Activated CD4-positive, CD25-positive, alpha-beta regulatory T cell treated with anti-CD3 and anti-CD28 coated beads, Interleukin-2, amount 50 U/mL, for 16 hours (primary cell): ENCODE results near the gene MDM4.
"Not testable (repeated sequence)": the region's sequence is repeated elsewhere in the genome, so short reads cannot be mapped to it uniquely, and the experiment has no call there.

ENCODE experiments used
- DNase-seq: peaks from one replicate; pipeline ENCODE4 v3.0.0-alpha.2; 2020; ENCODE audit warnings: low read depth, low spot score

Gene MDM4

DNA sequence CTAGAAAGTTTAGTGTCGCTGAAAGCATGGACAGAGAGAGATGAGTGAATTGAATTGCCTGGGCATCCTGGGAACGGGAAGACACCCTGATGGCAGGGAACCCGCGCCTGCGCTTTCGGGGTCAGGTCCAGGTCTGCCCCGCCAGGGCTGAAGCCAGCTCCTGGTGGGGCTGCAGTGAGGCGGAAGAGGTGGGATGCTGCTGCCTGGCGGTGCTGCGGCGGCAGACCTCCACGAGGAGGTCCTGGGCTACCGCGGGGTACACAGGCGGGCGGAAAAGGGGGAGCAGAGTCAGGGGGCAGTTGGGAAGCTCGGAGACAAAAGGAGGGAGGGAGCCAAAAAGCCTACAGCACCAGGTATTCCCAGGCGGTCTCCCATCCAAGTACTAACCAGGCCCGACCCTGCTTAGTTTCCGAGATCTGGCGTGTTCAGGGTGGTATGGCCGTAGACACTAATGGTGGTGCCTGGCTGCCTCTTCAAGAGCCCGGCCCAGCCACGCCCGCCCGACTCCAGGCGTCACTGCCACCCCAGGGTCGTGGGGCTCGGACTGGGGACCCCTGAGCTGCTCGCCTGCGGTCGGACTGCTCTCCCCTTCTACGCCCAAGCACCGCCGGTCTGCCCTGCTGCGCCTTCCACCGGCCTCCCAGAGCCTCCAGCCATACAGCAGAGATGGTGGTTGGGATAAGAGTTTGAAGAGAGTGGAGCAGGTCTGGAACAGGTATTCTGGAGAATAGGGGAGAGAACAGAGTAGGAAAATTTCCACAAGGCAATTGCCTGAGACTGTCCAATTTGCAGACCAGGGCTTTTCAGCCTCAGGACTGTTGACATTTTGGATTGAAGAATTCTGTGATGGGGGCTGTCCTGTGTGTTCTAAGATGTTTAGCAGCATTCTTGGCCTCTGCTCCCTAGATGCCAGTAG, 46.1 kb downstream of the MDM4 start:
- DNase-seq: no peak

DNA sequence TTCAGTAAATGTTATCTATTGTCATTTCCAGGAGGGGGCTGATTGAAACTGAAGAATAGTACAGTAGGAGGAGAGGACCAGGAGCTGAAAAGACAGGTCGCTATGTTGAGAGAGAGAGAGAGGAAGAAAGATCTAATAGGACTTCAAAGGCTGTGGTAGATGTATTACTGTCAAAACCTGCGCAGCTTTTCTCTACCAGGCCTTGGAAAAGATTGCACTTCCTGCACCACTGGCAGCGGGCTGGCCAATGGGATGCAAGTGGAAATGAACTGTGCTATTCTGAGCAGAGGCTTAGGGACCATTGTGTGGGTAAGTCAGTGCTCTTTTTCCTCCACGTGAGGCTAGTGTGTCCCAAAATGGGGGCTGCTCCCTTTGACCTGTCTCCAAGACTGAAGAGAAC, 47.1 kb downstream of the MDM4 start:
- DNase-seq: no peak

DNA sequence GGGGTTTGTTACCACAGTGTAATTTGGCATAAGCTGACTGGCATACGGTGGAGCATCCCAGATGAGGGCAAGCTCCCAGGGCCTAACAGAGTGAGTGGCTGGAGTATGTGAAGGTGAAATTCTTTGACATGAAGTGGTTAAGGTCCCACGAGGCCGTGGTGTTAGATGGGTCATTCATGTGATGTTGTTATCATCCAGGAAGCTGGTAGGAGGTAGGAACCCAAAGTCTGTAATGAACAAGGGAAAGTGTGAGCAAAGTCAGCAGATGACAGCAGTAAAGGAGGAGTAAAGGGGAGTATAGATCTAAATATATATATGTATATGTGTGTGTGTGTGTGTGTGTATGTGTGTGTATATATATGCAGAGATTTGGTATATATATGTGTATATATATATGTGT, 47.6 kb downstream of the MDM4 start:
- DNase-seq: no peak

DNA sequence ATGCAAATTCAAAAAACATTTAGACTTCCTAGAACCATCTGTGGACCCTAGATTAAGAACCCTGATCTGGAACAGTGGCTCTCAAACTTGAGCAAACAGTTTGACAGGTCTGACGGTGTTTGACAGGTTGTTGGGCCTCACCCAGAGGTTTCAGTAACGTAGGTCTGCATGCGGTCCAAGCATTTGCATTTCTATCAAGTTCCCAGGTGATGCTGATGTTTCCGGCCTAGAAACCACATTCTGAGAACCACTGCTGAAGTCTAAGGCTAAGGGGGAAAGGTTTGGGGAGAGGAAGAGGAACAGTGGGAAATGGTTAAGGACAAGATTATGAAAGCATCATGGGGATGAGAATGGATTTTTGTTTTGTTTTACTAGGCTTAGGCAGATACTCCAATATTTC, 48.6 kb downstream of the MDM4 start:
- DNase-seq: no peak

DNA sequence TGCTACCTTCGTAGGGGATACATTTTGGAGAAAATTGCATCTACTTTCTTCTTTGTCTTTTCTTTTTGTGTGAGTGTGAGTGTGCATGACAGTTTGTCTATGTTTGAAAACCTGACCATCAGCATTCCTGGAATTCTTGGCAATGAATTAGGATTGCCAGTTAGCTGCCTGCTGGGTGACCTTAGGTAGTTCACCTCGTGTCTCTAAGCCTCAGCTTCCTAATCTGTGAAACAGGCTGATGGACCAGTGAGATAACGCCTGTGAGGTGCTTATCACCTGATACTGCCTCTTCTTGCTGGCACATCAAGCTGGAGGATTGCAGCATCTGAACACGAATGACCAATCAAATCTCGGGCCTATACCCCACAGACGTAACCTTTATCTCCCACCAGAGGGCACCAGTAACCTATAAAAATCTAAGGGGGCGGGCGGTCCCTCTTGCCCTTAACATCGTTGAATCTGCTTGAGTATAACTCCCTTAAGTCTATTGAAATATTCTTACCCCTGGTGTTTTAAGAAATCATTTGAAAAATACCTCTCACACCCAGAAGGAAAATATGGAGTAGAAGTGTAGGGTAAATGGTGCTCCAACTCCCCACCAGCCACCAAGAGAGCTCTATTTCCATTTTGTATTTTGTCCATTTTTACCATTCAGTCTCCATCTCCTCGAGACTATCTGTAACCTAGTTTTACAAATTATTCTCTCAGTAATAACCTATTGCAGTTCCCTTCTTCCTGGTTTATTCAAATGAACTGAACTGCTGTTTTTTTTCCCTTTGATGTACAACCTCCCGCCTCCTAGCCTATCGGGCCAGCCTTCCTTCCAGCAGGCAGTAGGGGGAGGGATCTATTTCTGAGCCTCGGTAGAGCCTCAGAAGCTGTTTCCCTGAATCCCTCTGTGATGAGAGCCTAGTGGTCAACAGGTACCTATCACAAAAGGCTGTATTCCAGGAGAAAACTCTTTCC, 49.7 kb downstream of the MDM4 start:
- peak; percentile 21 for DNase-seq

DNA sequence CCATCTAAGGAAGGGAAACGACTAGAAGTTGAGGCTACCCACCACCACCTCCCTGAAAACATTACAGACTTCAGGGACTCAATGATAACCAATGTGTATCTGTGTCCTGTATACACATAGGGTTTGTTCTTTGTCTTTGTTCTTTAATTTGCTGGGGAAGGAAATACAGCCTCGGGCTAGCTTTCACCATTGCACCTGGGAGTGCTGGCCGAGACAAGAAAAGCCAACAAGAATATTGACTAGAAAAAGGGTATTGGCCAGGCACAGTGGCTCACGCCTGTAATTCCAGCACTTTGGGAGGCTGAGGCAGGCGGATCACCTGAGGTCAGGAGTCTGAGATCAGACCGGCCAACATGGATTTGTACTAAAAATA, 50.4 kb downstream of the MDM4 start:
- no peak for DNase-seq

DNA sequence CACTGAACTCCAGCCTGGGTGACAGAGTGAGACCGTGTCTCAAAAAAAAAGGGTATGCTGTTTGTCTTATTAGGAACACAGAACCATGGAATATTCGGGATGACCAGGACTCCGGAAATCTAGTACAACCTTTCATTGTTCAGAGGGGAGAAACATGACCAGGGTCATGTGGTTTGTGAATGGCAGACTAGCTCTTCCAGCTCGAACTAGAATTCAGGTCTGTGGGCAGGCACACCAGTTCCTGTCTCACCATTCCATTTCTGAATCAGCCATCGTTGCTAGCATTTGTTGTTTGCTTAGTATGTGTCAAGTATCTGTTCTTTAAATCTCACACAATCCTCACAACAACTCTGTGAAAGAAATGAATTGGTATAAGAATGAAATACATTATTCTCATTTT, 50.9 kb downstream of the MDM4 start:
- DNase-seq: no peak

DNA sequence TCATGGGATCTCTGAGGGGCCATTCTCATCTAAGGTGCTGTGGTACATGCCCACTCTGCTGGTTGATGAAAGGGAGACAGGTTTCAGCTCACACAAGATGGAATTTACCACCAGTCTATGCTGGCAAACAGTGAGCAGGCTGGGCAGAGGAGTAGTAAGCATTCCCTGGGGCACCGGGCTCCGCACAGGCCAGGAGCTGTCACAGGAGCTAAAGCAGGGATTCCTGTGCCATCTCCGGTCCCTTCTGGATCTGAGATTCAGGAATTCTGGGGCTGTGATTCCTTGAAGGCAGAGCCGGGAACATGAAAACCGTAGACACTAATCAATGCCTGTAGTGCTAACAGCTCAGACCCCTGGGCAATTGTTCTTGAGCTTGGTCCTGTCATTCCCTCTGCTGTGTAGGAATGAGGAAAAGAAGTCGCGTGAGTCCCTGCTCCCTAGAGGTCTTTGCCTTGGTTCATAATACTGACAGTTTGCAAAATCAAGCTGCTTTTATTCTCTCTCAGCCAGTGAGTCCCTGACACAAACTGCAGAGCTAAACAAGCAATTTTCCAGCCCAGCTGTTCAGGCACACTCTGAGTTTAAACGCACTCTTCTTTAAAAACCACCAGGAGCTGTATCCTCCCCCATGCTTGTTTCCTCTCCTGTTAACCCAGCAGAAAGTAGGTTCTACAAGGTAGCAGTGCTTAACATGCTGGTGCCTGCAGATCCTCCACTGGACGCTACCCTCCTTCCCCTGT, 52.5 kb downstream of the MDM4 start:
- DNase-seq: no peak

DNA sequence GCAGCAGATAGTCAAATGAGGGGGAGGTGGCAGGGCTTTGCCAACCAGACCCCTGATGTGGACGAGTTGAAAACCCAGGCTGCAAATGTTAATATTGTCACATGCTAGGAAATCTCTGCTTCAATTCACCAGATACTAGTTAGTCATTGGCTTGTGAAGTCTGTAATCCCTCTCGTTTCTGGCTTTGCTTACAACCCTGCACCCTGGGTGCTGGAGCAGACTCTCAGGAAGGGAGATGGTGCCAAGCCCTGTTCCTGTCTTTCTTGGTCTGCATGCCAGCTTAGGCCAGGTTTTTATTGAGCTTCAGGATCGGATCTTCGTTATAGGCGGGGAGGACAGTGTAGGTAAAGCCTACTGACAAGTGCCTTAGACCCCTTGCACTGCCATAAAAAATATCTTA, 53.3 kb downstream of the MDM4 start:
- no peak for DNase-seq

DNA sequence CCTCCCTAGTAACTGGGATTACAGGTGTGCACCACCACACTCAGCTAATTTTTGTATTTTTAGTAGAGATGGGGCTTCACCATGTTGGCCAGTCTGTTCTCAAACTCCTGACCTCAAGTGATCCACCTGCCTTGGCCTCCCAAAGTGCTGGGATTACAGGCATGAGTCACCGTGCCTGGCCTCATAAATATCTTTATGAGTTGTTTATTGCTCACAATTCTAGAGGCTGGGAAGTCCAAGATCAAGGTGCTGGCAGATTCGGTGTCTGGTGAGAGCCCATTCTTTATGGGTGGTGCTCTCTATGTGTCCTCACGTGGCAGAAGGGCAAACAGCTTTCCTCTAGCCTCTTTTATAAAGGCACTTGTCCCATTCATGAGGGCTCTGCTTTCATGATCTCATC, 53.8 kb downstream of the MDM4 start:
- DNase-seq: not testable (repeated sequence)

DNA sequence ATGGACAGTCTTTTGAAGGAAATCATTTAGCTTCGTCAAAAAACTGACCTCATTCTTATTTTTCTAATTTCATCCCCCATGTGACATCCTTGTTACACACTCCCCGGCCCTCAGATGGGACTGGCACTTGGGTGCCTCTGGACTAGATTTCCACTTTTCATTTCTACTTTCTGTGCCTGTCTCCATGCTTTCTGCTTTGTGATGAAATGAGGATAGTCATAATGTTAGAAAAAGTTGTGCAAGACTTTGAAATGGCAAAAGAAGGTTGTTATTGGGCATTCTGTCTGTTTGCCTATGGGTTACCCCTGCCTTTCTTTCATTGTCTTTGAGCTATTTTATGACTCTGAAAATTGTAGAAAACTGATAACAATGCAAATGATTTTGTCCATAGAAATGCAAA, 54.9 kb downstream of the MDM4 start:
- DNase-seq: no peak

DNA sequence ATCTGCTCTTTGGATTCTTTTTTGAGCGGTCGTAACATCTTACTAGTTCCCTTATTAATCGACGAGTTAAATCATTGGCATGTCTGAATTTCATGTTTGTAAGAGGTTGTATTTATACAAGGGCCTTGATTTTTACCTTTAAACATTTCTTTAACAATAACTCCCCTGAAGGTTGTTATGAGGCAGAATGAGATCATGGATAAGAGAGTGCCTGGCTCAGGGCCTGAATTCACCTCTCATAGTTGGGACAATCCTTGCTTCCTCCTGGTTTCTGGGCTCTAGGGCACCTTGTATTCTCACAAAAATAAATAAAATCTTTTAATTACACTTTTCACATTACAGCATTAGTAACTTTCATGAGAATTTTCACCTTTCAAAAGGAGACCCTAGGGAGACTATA, 55.4 kb downstream of the MDM4 start:
- no peak for DNase-seq

DNA sequence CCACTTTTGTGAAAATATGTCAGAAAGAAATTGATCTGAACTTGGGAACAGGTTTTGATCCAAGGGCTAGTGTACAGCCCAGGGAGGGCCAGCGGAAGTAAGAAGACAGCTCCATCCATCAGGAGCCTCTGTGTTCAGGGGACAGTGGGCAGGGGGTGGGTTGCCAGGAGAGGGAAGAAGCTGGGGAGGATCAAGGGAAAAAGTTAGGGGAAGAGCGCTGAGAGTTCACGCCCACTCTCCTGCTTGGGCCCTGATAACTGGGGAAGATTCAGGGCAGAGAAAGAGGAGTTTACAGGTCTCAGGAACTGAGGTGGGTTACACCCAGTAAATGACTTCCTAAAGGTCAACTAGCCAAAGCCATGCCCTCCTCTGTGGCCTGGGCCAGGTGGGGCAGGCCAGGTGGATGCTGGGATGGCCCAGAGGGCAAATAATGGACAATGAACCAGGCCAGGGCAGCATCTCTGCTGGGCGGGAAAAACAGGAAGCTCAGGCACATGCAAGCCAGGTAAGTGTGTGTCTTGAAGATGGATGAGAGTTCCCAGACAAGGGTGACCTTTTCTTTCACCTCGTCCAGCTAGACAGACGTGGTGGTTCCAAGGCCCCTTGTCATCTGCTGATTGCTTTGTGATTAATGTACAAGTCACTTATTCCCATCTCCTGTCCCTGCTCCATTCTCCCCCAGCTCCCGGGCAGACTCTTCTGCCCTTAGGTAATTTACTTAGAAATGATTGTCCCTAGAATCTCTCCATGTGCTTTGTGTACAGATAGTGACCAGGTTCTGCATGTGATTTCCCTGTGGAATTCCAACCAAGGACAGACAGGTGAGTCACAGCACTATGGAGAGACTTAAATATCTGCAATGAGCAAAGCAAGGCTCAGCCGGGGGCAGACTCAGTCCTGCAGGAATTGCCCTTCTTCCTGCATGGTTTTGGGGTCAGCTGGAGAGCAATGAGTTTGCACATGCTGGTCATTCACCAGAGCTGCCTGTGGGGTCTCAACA, 57.0 kb downstream of the MDM4 start:
- no peak for DNase-seq

DNA sequence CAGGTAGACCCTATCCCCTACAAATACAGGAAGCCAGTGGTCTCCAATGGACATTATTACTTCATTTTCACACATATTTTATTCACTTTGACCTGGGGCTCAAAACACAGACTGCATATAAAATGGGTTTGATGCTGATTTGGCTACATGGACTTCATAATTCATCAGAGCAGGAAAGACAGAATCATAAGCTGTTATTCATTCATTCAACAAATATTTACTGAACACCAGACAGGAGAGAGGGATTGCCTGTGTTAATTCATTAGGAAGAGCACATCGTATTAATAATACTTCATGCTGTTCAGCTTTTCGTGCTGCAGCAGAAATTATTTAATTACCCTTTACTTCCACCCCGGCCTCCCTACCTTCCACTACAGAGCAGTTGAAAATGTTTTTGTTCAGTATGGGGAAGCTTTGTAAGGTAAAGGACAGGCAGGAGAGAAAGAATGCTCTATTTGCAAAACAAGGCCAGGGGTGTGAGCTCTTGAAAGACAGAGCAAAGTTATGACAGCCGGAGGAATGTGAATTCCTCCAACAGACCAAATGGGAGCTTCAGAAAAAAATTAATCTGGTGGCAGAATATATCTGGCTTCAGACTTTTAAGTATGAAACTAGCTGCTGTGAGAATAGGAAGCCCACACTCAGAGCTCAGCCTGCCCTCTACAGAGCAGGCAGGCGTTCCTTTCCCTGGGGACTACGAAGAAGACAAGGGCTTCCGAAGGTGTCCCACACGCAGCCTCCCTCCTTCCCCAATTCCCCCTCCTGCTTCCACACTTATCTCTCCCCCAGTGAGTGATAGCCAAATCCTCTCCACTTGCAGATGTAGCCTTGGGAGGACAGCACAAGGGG, 58.0 kb downstream of the MDM4 start:
- no peak for DNase-seq

DNA sequence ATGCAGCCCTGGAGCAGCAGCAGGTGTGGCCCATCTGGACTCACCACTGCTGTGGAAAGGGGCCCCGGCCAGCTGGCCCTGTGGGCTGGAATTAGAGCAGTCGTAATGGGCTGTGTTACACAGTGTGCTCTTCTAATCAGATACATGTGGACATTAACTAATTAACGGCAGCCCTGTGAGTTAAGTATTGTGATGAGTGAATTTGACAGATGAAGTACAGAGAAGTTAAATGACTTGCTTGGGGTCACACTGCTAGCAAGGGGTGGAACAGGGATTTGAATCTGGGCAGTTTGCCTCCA, 58.6 kb downstream of the MDM4 start:
- no peak for DNase-seq

DNA sequence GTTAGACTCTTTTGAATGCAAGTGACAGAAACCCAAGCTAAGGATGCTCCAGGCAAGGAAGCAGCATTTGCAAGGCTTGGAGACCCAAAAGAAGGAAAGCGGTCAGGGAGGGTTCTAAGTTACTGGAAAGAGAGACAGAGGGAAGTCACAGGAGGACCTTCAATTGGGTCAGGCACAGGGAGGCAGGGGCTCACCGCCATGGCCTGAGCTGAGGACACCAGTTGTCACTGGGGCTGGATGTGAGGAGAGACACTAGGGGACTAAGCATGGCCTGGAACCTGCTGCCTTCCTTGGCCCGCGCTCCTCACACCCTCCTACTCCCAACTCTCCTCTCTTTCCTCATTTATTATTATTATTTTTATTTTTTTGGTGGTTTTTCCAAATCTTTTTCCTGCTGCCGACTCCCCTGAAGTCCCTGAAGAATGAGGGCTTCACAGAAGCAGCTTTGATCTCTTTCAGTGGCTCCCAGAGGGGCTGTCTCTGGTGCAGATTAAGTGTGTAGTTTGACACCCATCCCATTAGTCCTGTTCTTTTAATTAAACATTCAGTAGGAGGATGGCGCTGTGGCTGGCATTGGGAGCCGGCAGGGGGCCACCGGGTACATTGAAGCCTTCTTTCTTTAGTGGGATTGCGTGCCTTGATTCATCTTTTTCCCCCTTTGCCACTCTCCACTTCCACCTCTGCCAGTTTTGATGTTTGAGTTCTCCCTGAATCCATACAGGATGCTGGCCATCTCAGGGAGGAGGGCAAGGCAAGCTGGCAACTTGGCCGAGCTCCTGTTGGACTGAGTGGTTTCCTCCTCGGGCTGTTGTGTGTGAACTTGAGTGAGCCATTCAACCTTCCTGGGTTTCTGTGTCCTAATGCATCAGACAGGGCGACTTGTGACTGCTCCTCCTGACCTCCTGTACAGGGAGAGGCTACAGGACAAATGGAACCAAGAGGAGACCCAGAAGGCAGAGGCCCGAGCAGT, 59.3 kb downstream of the MDM4 start:
- no peak for DNase-seq

DNA sequence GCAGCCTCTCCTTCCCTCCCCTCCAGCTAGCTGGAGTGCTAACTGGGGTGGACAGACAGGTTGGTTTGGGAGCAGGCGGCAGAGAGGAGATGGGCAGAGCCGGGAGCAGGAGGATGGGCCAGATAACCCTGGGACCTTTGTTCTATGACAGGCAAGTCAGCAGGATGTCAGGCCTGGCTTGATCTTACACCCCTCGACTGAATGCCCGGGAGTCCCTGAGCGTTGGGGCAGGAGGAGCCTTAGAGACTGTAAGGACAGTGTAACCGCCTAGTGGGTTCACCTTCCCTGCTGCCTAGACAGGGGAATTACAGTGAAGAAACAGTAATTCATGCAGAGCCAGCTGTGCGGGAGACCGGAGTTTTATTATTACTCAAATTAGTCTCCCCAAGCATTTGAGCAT, 60.2 kb downstream of the MDM4 start:
- no peak for DNase-seq

DNA sequence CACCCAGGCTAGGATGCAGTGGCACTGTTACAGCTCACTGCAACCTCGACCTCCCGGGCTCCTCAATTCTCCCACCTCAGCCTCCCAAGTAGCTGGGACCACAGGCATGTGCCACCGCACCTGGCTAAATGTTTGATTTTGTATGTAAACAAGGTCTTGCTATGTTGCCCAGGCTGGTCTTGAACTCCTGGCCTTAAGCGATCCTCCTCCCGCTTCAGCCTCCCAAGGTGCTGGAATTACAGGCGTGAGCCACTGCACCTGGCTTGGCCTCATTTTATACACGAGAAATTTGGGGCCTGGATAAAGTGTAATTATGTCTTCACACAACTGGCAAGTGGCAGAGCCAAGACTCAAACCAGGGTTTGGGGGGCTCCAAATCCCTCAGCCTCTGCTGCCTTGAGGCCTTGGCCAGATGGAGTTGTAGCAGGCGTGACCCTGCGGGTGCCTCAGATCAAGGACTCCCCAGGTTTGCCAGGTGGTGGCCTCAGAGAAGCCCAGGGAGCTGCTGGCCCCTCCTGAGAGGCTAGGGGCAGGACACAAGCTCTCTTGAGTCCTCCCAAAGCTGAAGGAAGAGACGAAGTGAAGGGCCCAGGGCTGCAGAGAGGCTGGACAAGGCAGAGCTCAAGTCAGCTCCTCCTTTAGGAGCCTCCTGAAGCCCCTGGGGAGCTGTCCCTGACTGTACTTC, 61.7 kb downstream of the MDM4 start:
- DNase-seq: no peak
